A204.1 (cell line): Measurements from ENCODE around the gene ZNF865.

Experiments
- FAIRE-seq: peaks from 2 replicates; lab custom pipeline; 2012; peaks lifted over from hg19 to GRCh38; lab: Jason Lieb, UNC

The ZNF865 gene

GRCh38 chr19:55660991-55661390 is 55.5 kb downstream of the ZNF865 start:
- FAIRE-seq = no peak

- FAIRE-seq = no peak
Observed at GRCh38 chr19:55661826-55662225, 56.4 kb downstream of the ZNF865 start.

- FAIRE-seq = no peak
Observed at GRCh38 chr19:55663846-55664536, 58.5 kb downstream of the ZNF865 start.

GRCh38 chr19:55666343-55667005 is 61.0 kb downstream of the ZNF865 start:
- no peak for FAIRE-seq
